22Rv1 (cell line): ENCODE results near the gene TAS1R2.

Source experiments
- H3K27ac ChIP-seq: fragments of 450-650 bp; 2 replicates; pipeline ENCODE4 v1.5.1; 2017
- ZFX ChIP-seq: fragments of 450-650 bp; IDR thresholded peaks from 2 replicates; pipeline ENCODE4 v1.6.1; 2017; ENCODE audit warnings: antibody characterized with exemption, borderline replicate concordance
- TF ChIP-seq, protein P1 (sequence below): fragments of 450-650 bp; IDR thresholded peaks from 2 replicates; pipeline ENCODE4 v1.5.1; 2017; ENCODE audit warnings: mild to moderate bottlenecking

TAS1R2 gene

DNA sequence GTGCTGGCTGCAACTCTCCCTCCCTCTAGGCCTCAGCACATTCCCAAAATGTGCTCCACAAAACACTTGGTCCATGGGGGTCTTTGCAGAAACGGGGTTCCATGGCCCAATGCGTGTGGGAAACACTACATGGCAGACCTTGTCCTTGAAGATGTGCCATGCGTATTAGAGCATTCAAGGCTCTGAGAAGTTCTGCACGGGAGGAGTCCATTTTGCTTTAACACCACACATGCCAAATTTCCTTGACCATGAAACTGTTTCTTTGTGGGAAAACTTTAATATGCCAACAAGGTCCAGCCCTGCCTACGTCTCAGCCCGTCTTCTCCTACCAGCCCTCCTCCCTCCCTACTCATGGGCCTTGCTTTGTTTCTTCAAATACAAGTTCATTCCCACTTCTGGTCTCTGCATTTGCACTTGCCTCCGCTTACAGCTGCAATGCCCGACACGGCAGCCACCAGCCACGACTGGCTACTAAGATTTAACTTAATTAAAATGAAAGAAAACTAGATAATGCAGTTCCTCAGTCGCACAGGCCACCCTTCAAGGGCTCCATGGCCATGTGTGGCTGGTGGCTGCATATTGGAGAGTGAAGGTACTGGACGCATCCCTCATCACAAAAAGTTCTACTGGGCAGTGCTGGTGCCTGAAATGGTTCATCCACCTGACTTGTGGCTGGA, 19.2 kb upstream of the TAS1R2 start:
- TF ChIP-seq, protein P1, sequence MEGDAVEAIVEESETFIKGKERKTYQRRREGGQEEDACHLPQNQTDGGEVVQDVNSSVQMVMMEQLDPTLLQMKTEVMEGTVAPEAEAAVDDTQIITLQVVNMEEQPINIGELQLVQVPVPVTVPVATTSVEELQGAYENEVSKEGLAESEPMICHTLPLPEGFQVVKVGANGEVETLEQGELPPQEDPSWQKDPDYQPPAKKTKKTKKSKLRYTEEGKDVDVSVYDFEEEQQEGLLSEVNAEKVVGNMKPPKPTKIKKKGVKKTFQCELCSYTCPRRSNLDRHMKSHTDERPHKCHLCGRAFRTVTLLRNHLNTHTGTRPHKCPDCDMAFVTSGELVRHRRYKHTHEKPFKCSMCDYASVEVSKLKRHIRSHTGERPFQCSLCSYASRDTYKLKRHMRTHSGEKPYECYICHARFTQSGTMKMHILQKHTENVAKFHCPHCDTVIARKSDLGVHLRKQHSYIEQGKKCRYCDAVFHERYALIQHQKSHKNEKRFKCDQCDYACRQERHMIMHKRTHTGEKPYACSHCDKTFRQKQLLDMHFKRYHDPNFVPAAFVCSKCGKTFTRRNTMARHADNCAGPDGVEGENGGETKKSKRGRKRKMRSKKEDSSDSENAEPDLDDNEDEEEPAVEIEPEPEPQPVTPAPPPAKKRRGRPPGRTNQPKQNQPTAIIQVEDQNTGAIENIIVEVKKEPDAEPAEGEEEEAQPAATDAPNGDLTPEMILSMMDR = no peak
- no peak for TF ChIP-seq ZFX
- H3K27ac ChIP-seq = no peak overlapping the region

- no peak overlapping the region for H3K27ac ChIP-seq
- TF ChIP-seq, protein P1 = no peak
Observed at GRCh38 chr1:18877282-18877681, 17.8 kb upstream of the TAS1R2 start.

DNA sequence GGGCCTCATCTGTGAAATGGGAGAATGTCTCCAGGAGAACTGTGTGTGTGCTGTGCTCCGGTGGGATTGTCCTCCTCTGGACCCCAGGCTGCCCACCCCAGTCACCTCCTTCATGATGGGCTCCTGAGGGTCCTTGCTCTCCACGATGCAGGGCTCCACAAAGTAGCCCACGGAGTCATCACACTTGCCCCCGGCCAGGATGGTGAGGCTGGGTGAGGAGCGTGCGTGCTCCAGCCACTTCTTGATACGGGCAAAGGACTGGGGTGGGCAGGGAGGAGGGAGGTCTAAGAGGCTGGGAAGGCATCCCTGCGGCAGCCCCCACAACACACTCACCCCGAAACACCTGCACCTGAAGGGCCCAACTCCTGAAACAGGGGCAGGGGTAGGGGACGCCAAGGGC, 16.8 kb upstream of the TAS1R2 start:
- TF ChIP-seq ZFX = no peak
- TF ChIP-seq, protein P1 = no peak
- no peak overlapping the region for H3K27ac ChIP-seq

GRCh38 chr1:18875796-18876128, 16.3 kb upstream of the TAS1R2 start:
- no peak overlapping the region for H3K27ac ChIP-seq
- TF ChIP-seq ZFX = no peak
- TF ChIP-seq, protein P1 = no peak

DNA sequence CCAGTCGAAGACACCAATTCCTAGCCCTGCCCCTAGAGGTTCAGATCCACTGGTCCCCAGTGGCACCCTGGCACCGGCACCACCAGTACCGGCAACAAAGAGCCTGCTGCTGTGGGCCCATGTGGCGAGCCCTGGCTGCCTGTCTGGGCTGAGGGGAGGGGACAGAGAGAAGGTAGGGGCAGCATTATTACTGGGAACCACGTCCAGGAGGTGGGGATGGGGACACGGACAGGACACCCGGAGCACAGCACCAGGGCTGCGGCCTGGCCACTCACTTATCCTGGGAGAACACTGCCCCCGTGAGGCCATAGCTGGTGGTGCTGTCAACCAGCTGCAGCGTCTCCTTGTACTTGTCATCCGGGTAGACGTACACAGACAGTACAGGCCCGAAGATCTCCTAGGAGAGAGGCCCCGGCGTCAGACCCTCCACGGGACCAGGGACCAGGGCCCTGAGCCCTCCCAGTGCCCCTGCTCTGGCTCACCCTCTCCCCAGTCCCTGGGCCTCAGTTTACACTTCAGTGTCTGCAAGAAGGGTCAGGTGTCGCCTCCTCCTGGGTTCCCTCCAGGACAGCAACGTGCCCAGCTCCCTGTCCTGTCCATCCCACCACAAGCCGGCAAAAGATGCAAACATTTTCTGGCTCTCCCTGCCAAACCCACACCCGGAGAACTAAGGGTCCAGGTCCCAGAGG, 15.8 kb upstream of the TAS1R2 start:
- no peak for TF ChIP-seq ZFX
- TF ChIP-seq, protein P1 = peak; percentile 88
- H3K27ac ChIP-seq = no peak overlapping the region

- TF ChIP-seq, protein P1 = no peak
- TF ChIP-seq ZFX = no peak
Observed at GRCh38 chr1:18874600-18874999, 15.1 kb upstream of the TAS1R2 start.

DNA sequence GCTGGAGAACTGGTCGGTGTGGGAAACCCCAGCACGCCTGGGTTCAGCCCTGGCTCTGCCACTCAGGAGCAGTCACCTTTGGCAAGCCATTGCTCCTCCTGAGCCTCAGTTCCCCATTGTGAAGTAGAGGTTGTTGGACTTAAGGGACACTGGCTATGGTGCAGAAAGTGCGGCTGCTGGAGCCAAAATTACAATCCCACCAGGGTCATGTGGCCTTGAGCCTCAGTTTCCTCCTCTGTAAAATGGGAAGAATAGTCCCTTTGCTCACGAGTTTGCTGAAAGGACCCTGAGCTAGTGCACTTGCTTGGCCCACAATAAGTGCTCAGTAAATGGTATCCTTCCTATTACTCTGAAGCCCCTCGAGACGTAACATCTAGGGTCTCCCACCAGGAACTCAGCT, 14.6 kb upstream of the TAS1R2 start:
- no peak for TF ChIP-seq ZFX
- TF ChIP-seq, protein P1 = no peak
- no peak overlapping the region for H3K27ac ChIP-seq

More at GRCh38 chr1:18874600-18874999, 15.1 kb upstream of the TAS1R2 start:
- H3K27ac ChIP-seq = no peak overlapping the region
